D721Med (cell line): ENCODE measurements around the gene LSP1.

Experiments
- DNase-seq: peaks from one replicate; pipeline ENCODE4 v3.0.0; 2011; ENCODE audit warnings: low spot score; ENCODE audit not compliant: insufficient read length
- FAIRE-seq: peaks from 2 replicates; lab custom pipeline; 2011; peaks lifted over from hg19 to GRCh38; lab: Jason Lieb, UNC
- TF ChIP-seq, protein P1 (sequence below): IDR thresholded peaks from 2 replicates; pipeline ENCODE4 v1.5.1; 2012; ENCODE audit warnings: mild to moderate bottlenecking, control low read depth; ENCODE audit not compliant: insufficient read depth; ENCODE audit errors: missing control alignments

The LSP1 gene

DNA sequence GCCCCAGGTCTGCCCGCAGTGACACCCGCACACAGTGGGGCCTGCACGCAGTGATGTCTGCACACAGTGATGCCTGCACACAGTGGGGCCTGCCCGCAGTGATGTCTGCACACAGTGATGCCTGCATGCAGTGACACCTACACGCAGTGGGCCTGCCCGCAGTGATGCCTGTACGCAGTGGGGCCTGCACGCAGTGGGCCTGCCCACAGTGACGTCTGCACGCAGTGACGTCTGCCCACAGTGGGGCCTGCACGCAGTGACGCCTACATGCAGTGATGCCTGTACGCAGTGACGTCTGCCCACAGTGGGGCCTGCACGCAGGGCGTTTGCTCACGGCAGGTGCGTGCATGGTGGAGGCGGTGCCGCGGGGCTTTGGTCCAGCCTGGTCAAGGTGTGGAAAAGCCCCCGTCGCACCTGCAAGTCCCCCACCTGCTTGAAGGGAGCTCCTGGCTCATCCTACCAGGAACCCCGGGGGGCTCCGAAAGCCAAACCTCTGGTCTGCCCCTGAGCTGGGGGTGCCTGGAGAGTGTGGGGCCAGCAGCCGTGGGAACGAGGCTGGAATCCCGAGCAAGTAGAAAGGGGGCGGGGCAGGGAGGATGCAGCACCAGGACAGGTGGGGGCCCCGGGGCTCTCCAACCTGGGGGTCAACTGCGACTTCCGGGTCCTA is 27.0 kb upstream of the LSP1 start:
- FAIRE-seq = no peak
- no peak for DNase-seq
- TF ChIP-seq, protein P1, sequence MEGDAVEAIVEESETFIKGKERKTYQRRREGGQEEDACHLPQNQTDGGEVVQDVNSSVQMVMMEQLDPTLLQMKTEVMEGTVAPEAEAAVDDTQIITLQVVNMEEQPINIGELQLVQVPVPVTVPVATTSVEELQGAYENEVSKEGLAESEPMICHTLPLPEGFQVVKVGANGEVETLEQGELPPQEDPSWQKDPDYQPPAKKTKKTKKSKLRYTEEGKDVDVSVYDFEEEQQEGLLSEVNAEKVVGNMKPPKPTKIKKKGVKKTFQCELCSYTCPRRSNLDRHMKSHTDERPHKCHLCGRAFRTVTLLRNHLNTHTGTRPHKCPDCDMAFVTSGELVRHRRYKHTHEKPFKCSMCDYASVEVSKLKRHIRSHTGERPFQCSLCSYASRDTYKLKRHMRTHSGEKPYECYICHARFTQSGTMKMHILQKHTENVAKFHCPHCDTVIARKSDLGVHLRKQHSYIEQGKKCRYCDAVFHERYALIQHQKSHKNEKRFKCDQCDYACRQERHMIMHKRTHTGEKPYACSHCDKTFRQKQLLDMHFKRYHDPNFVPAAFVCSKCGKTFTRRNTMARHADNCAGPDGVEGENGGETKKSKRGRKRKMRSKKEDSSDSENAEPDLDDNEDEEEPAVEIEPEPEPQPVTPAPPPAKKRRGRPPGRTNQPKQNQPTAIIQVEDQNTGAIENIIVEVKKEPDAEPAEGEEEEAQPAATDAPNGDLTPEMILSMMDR = no peak

DNA sequence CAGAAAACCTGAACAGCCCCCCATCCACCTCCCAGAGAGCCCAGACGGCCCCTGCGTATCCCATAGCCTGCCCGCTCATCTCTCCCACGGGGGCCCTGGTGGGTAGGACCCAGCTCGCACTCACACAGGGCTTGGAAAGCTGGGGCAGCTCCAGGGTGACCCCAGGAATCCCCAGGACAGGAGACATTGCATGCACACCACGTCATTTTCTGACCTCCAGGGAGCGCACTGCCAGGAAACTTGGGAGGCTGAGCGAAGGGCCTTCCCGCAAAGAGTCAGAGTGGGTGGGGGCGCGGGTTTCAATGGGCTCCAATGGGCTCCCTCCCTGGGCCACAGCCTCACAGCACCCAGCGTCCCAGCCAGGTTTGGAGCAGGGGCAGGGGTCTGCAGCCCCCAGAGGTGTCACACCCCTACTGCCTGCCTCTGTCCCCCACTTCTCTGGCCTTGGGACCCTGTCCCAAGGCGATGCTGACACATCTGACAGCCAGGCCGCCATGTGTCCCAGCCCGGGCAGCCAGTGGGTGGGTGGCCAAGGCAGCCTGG is 26.3 kb upstream of the LSP1 start:
- DNase-seq (no peak), FAIRE-seq (no peak)
- TF ChIP-seq, protein P1 = peak; percentile 18

DNA sequence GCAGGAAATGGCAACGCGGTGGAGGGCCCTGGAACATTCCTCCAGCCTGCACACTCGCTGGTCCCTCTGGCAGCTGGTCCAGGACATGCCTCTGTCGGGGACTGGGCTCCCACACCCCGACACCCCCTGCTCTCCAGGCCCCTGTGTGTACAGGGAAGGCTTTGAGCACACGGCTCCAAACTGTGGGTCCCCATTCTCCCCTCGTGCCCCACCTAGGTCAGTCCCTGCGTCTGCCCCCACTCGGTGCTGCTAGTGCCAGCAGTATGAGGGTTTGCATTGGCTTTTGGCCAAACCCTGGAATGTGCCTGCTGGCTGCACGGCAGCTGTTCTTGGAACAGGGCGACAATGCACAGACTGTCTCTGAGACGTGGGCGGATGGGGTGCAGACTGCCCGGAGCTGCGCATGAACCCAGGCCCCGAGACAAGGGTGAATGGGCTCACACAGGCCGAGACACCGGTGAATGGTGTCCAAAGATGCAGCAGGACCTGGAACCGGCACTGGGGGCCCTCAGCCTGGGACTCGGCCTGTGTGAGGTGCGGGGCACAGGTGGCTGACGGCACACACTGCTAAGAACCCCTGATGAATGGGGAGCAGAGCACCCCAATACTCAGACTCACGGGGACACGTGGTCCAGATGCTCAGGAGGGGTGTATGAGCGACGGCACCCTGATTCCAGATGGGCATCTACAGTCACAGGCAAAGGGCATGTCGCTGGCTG is 25.6 kb upstream of the LSP1 start:
- FAIRE-seq = no peak
- TF ChIP-seq, protein P1 = no peak
- DNase-seq = no peak

DNA sequence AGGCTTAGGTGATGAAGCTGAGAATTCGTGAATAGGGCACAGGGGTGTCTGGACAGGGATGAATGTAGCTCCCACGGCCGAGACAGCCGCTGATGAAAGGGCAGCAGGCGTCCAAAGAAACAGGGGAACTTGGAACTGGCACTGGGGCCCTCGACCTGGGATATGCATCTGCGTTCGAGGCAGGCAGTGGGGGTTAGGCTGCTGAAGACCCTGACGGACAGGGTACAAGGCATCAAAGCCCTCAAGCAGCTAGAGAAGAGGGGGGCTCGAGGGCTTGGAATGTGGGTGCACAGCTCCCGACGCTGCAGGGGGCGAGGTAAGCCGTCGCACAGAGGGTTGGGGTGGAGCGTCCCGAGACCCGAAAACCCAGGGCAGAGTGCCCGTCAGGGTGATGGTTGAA is 25.0 kb upstream of the LSP1 start:
- no peak for FAIRE-seq
- no peak for DNase-seq
- TF ChIP-seq, protein P1 = no peak

DNA sequence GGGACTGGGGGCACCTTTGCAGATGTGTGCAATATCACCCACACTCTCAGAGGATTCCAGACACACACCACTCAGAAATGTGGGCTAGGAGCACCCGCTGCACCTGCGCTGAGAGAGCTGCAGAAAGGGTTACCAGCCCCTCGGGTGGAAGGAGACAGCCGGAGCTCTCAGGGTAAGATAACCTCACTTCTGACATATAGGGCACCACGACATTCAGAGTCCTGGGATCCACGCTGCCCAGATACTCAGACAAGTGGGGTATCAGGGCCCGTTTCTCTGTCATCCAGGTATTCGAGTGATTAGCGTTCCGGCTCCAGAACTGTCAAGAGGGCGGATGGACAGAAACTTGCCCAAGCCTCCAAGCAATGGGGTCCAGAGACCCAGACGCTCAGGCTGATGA is 24.3 kb upstream of the LSP1 start:
- FAIRE-seq = no peak
- no peak for DNase-seq

DNA sequence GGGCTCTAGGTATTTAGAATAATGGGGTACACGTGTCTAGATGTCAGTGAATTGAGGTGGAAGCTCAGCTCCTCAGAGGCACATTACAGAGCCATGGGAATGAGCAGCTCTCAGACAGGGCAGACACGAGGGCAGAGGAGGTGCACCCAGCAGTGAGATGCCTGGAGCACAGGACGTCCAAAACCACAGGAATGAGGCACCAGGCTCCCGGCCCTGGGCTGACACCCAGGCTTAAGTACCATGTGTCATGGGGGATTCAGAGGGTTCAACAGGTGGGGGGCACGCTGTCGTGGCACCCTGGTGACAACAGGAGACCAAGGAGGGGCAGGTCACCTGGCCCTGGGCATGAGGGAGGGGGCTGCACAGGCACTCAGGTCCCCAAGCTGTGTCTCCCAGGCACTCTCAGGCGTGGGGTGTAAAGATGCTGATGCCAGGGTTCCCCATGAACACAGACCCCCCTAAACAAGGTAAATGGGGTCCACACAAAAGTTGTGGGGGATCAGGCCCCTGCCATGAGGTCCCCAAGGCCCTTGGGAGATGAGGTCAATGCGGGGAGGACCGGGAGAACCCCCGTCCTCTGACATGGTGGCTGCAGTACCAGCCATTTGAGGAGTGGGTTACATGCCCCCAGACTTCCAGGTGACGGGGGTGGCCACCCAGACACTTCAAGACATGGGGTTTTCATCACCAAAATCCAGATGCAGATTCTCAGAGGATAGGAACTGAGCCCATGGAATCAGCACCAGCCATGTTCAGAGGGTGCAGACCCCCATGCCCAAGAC is 23.7 kb upstream of the LSP1 start:
- TF ChIP-seq, protein P1 = no peak
- FAIRE-seq (no peak), DNase-seq (no peak)

More for the DNA sequence above, 24.3 kb upstream of the LSP1 start:
- TF ChIP-seq, protein P1 = no peak
